NCI-H1092 treated with DMSO at 0.1 percent for 48 hours (cell line): ENCODE data around the gene TMED8.
A peak's percentile ranks its signal among the peaks of the same experiment; 100 is the strongest.
"Not testable (repeated sequence)": the region's sequence is repeated elsewhere in the genome, so short reads cannot be mapped to it uniquely, and the experiment has no call there.

Source experiments
- DNase-seq: peaks from one replicate; lab custom pipeline; 2025; lab: John Stamatoyannopoulos, UW

Gene TMED8

DNA sequence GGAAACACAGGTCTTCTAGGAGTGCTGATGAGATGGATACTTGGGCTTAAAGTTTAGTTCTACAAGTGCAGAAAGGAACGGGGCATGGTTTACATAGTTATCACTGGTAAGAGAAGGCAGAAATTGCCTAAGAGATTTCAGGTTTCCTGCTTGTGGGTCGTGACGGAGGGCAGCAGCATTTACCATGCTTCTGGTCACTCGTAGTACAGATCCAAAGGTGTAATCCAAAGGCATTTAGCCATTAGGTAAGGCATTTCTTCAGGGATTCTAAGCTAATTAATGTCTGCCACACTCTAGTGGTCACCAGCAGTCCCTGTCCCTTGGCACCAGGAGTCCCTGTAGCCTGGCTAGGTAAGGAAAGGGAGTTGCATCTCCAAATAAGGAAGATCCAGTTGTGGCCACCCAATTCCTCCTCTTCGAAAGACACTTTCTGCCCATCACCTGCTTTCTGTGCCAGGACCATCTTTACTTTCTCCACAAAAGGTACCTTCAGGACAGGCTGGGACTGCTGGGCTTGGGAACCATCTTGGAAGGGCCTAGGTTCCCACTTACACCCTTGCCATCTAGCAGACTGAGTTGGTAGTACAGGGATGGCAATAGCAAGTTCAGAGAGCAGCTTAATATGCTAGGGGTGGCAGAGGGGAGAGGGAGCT, 54.5 kb downstream of the TMED8 start:
- no peak for DNase-seq

DNA sequence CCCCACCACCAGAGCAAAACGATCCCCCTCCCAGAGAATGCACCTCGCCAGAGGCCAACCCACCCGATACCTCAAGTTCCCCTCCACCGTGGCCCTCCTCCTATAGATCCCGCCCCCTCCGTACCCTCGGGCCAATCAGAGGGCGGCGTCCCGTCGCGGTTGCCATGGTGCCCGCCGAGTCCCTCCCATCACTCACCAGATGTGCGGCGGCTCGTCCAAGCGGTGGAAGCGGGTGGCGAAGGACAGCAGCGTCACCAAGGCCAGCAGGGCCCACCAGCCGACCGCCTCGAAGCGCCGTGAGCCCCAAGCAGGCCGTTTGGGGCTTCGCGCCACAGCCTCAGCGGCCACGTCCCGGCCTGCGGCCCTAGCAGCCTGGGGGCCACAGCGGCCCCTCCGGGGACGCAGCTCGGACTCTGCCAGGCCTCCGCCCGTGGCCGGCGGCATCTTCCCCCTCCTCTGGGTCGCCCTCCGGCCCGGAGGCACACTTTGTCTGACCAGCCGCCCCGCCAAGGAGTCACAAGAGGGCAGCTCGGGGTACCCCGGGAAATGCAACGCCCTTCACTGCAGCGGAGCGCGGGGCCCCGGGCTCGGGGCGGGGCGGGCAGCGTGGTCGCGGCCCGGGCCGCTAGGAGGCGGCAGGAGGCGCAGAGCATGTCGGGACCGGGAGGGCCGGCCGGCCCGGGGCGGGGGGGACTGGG, 56.5 kb downstream of the TMED8 start, which contains the start of gene POMT2:
Gene POMT2 (minus strand): TSS at position 646 of the 698 bp plus-strand sequence. CDS start 202 bp downstream, at position 444.
- DNase-seq, result peak; percentile 90

DNA sequence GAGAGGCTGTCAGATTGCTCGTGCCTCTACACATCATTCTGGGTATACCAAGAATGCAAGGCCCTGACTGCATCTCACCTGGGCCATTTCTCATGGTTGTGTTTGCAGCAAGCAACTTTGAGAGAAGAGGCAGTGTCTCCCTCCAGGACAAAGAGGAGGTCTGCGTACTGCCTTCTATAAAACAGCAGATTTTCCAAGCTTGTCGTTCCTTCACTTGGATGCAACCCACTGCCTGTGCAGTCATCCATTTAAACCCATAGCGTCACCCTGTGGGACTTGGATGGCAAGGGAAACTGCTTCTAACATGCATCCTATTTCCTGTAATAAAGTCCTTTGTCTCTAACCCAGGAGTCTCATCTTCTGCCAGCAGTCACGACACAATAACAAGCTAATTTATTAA, 57.5 kb downstream of the TMED8 start:
- DNase-seq, result no peak

DNA sequence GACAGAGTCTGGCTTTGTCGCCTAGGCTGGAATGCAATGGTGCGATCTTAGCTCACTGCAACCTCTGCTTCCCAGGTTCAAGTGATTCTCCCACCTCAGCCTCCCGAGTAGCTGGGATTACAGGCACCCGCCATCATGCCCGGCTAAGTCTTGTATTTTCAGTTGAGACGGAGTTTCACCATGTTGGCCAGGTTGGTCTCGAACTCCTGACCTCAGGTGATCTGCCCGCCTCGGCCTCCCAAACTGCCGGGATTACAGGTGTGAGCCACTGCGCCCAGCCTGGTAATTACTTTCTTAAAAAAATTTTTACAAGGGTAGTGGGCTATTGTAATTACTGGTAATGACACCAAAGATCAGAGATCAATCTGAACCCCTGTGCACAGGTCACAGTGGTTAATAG, 58.1 kb downstream of the TMED8 start:
- not testable (repeated sequence) for DNase-seq

DNA sequence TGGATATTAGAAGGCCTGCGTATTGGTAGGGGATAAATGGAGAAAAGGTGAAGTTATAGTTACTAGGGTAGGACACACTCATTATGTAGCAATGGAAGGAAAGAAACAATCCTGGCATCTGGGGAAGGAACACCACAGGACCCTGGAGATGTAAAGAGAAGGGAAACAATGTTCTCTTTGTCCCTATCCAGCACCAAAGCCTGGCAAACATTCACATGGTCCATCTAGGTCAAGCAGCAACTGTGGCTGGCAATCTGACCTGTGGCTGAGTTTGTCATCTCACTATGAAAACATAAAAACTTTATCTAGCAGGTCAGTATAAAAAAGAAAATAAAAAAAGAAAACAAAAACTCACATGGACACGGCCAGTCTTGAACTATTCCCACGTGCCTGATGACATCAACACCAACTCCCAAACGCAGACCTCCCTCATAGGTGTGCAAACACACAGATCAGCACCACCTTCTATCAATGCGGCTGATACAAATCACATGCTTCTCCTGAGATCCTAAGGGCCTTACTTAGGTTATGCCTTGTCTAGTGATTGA, 58.8 kb downstream of the TMED8 start:
- no peak for DNase-seq

DNA sequence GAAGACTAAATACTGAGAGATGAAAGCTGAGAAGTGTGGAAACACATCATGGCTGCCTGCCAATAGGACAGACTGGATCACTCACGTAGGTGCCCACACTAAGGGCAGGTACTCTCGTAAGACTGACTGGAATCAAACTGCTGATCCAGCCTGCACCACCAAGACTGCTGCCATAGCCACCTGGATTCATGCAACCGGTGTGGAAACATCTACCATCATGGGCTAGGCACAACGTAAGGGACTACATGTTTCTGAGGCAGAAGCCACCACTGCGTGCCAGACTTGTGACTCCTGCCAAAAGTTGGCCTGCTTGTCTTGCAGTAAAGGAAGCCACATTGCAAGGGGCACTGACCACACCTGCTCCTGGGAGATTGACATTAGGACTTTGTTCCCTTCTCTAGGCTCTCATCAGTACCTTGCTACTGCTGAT, 60.0 kb downstream of the TMED8 start:
- DNase-seq, result peak; percentile 37

DNA sequence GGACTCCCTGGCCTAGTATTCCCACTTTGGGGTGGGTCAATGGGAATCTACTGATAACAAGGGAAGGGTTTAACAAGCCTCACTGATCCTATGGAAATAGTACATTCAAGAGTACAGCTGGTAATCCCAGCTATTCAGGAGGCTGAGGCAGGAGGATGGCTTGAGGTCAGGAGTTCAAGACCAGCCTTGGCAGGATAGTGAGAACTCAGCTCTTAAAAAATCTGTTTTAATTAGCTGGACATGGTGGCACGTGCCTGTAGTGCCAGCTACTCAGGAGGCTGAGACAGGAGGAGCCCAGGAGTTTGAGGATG, 60.7 kb downstream of the TMED8 start:
- DNase-seq, result no peak

DNA sequence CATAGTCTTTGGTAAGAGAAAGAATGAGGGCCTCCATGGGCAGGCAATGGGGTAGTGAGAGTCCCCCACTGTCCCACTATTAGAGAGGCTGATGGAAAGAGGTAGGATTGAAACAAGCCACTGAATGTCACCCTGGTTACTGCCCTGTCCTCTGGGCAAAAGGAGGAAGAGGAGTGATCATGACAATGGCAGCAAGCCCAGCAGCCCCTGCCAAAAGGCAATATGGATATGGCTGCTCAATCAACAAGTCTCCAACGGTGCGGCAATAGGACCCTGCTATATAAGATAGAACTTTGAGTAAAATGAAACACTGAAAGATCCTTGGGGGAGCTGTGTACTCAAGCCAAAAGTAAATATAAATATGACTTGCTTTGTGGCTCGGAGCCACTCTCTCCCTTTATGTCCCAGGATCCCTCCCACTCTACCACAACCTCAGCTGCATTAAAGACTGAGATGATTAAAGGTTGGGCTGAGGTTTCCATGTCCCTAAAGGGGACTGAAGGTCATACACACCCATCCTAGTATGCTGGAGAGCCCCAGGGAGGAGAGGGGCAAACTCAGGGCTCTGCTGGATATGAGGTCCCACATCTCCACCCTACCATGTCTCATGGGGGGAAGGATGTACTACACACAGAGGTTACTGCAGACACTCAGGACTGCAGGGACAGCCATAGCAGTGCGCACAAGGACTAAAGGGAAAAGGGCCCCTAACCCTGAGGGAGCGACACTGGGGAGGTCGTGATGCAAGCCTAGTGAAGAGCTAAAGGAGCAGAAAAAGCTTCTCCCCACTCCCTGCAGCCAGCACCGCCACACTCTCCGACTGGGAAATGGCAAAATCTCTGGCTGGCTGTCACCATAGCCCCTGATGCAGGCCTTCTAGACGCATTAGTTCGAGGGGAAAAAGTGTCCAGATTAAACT, 62.1 kb downstream of the TMED8 start:
- DNase-seq, result no peak

DNA sequence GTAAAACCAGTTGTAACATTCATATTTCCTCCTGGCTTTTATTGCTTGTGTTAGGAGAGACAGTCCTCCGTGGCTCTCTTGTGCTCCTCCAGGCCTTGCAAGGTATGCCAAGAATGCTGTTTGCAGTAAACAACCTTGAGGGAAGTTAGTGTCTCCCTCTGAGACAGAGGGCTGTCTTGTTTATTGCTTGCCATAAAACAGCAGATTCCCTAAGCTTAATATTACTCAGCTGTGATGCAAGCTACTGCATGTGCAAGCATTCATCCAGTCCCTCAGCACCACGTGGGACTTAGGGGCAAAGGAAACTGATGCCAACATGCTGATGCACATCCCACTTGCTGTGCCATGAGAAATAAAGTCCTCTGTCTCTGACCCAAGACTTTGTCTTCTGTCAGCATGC, 62.9 kb downstream of the TMED8 start:
- DNase-seq, result no peak

DNA sequence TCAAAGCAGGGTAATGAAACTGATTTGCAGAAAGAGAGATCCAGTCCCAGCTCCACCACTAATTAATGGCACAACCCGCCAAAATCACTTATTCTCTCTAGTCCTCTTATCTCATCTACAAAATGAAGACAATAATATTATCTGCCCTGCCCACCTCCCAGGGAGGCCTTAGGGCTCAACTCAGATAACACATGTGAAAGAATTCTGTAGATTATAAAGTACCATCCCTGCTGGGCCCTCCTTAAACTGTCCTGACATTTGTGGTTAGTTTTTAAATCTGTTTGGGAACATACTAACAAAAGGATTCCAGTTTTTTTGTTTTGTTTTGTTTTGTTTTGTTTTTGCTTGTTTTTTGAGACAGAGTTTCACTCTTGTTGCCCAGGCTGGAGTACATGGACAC, 63.5 kb downstream of the TMED8 start:
- DNase-seq, result no peak

DNA sequence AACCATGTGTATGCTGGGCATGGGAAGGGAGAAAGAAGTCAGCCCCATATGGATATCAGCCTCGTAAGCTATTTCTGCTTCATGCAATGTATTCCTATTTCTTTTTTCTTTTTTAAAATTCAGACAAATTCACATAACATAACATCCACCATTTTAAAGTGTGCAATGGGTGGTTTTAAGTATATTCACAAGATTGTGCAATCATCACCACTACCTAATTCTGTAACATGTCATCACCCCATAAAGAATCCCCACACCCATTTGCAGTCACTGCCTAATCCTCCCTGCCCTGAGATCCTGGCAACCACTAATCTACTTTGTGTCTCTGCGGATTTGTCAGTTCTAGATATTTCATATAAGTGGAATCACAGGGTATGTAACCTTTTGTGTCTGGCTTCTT, 65.7 kb downstream of the TMED8 start:
- no peak for DNase-seq

DNA sequence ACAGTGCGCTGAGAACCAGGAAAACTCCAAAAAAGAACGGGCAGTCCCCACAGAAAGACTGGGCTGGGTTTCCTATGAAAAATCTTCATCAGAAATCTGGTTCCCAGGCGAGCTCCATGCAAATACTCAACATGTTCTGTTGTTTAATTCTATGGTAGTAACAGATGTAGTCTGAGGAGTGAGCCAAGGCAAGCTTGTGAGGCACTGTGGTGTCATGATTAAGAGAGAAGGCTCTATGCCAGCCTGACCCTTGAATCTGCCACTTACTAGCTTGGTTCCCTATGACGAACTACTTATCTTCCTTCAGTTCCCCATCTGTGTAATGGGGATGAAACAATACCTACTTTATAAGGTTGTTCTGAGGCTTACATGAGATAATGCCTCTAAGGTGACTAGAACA, 66.9 kb downstream of the TMED8 start:
- no peak for DNase-seq

DNA sequence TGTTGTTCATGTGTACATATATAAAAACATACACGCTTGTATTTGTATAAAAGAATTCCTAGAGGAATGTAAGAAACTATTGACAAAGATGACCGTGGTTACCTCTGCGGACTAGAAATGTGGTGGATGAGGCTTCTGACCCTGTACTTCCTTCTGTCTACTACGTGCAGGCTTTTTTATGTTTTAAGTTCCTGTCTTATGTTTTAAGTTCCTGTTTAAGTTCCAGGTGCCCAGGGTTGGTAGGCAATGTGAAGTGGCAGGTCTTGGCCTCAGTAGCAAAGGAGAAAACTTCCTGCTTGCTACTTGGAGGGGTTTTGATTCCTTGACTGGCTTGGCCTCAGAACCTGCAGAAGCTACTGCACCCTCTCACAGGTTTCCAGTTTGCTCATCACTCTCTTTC, 67.8 kb downstream of the TMED8 start:
- no peak for DNase-seq

DNA sequence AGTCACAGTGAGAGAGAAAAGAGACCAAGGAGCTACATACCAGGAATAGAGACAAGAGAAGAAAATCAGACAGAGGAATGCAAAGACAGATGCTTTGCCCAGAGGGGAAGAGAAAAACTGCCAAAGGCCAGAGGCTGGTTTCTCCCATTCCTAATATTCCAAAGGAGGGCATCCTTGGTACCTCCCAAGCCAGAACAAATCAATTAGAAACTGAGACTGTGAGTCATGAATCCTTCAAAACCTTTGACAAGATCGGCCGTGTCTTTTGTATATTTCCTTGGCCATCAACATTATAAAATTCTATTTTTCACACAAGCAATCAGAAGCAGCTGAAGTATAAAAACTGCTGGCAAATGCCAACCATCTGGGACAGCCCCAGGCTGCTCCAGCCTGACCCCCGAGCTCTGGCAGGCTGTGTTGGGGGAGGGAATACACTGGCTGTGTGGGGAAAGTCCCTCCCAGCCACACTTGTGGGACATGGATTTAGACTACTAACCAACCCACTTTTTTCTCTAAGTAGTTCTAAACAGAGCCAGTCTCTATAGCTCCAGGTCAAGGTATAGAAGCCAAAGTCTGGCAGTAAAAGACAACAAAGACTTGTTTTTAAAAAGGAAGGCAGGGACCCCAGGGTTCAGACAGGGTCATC, 69.9 kb downstream of the TMED8 start:
- DNase-seq, result no peak

DNA sequence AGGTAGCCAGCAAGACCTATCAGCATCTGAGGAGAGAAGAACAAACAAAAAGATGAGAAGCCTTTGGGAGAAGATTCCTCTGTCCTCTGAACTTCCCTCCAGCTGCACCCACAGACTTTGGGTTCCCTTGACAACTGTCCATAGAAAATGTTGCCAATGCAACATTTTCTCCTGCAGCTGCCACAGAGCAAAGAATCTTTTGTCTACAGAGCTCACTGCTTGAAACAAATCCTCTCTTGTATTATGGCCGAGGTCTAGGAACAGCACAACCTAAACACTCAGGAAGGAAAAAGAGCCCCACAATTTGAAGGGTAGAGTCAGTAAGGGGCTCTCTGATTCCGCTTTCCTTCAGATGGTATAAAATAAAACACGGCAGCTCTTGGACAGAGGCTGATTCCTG, 70.5 kb downstream of the TMED8 start:
- no peak for DNase-seq

DNA sequence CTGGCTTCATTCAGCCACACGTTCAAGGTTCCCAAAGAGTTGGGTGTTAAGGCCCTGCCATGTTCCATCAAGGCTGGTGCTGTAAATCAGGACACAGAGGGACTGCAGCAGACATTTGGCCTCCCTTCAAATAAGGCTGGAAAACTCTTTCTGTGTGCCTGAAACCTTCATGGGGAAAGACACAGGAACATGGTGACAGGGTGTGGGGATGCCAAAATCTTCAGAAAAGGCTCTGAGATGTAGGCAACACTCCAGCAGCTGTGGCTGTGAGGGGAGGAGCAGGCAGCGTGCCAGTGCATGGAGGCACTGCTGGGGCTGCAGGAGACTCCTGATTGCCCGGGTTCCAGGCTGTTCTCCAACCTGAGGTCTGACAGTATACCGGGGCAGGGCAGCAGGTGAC, 71.2 kb downstream of the TMED8 start:
- no peak for DNase-seq

DNA sequence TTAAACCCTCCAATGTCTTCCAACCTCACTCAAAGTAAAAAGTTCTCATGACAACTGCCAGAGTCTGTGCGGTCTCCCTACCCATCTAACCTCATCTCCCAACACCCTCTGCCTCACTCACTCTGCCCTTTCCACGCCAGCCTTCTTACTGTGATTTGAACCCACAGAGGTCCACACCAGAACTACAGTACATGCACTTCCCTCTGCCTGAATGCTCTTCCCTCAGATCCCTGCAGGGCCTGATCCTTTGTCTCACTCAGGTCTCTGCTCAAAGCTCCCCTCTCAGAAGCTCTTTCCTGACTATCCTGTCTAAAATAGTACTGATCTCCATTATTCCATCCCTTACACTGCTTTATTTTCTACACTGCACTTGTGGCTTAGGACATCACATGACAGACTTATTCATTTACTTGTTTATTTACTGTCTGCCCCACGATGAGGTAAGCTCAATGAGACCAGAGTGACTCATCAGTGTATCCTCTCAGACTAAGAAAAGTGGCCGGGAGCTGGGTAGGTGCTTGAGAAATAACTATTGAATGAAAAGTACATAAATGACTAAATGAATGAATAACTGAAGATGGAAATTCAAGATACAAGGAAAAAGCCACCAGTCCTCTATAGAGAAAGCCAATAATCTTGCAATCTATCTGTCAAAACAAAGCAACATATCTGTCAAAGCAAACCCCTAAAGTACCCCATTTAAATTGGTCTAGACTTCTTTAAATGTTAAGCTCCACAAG, 73.3 kb downstream of the TMED8 start:
- no peak for DNase-seq

DNA sequence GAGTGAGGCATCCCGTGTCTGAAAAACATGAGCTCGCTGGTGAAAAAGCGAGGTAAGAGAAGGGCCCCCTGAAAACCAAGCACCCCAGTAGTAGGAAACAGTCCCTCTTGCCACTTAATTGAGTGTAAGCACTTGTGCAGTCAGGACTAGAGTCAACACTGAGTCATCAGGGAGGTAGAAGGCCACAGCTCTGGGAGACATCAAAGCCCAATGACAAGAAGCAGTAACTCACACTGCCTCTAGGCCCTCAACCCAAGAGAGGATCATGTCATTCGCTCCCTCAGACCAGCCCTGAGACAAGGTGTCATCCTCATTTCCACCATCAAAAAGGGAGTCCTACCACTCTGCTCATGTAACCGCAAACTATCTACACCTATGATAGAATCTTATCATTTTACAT, 74.0 kb downstream of the TMED8 start:
- DNase-seq, result no peak

DNA sequence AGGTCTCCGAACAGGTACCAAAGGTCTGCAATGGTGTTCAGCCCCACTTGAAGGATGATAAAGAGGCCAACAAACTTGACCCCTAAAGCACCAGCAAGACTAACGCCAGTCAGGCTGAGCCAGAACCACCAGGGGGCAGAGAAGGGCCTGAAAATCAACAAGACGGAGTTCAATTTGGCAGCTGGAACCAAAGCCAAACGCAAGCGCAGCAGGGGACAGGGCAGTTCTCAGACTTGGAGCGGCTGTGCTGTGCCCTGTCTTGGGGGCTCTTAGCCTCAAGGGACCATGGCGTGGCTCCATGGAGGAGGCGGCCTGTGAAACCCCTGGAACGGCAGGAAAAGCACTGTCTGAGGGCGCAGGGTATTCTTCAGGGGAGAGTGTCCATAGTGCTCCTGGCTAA, 75.8 kb downstream of the TMED8 start:
- peak; percentile 68 for DNase-seq

DNA sequence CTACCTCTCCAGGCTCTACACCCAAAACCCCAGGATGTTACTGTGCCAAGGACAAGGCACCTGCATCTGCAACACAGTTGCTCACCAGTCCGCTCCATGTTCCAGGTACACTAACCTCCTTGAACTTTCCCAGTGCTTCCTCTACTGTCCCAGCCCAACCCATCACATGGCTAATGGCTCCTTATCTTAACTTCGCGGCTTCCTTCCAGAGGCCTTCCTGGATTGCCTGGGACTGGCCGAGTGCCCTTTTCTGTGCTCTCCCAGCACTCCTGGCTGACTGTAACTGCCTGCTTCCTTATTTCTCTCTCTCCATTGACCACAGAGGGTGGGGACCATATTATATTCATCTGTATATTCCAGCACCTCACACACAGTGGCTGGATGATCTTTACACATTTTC, 77.1 kb downstream of the TMED8 start:
- DNase-seq, result no peak

DNA sequence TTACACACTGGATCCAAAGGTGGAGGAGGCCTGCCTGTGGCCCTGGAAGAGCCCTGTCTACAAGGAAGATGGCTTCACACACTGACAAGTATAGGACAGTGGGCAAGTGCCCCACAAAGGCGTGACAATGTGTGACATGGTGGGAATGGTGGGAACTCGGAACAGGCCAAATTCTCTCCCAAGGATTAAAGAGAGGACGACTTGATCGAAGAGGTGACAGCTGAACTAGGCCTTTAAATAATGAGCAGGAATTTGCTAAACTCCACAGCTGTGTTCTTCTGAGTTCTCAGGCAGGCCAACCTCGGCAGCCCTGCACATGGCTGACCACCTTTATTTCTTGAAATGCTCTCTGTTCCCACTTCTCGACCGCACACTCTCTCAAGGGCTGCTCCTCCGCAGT, 80.0 kb downstream of the TMED8 start:
- DNase-seq, result no peak
